HG03045 (cell line): ENCODE measurements around the gene HMGCS2.
"Not testable (repeated sequence)": the region's sequence is repeated elsewhere in the genome, so short reads cannot be mapped to it uniquely, and the experiment has no call there.

Experiments
- ATAC-seq: cut with Tn5 transposase; IDR thresholded peaks from one replicate; pipeline ENCODE4 v1.9.1; 2021; ENCODE audit warnings: mild to moderate bottlenecking, moderate library complexity; ENCODE audit not compliant: unreplicated experiment

The HMGCS2 gene

GRCh38 chr1:119732465-119733168 is 36.1 kb downstream of the HMGCS2 start:
- ATAC-seq, result no peak

- no peak for ATAC-seq
Measured at GRCh38 chr1:119731741-119732430, 36.8 kb downstream of the HMGCS2 start.

GRCh38 chr1:119731060-119731459 is 37.6 kb downstream of the HMGCS2 start:
- no peak for ATAC-seq

- no peak for ATAC-seq
Measured at GRCh38 chr1:119729044-119729443, 39.7 kb downstream of the HMGCS2 start.

GRCh38 chr1:119727991-119728390 is 40.7 kb downstream of the HMGCS2 start:
- ATAC-seq, result no peak

- ATAC-seq, result no peak
Measured at GRCh38 chr1:119725626-119726025, 43.1 kb downstream of the HMGCS2 start.

- no peak for ATAC-seq
Measured at GRCh38 chr1:119724611-119725218, 44.0 kb downstream of the HMGCS2 start.

- no peak for ATAC-seq
Measured at GRCh38 chr1:119721896-119722295, 46.8 kb downstream of the HMGCS2 start.

GRCh38 chr1:119720866-119721440 is 47.8 kb downstream of the HMGCS2 start:
- ATAC-seq, result no peak

GRCh38 chr1:119718972-119719371 is 49.7 kb downstream of the HMGCS2 start:
- ATAC-seq, result no peak

GRCh38 chr1:119718409-119718808 is 50.3 kb downstream of the HMGCS2 start:
- no peak for ATAC-seq

GRCh38 chr1:119715542-119715941 is 53.2 kb downstream of the HMGCS2 start:
- no peak for ATAC-seq

- no peak for ATAC-seq
Measured at GRCh38 chr1:119714583-119714982, 54.1 kb downstream of the HMGCS2 start.

- no peak for ATAC-seq
Measured at GRCh38 chr1:119713749-119714456, 54.8 kb downstream of the HMGCS2 start.

GRCh38 chr1:119713039-119713748 is 55.5 kb downstream of the HMGCS2 start:
- ATAC-seq, result no peak

- peak; percentile 43 for ATAC-seq
Measured at GRCh38 chr1:119712342-119713038, 56.2 kb downstream of the HMGCS2 start.

GRCh38 chr1:119711804-119712341 is 56.8 kb downstream of the HMGCS2 start, which contains the start of gene PHGDH:
PHGDH (plus strand) TSS chr1:119711934; CDS start chr1:119712023, 89 bp downstream.
- peak; percentile 76 for ATAC-seq

- not testable (repeated sequence) for ATAC-seq
Measured at GRCh38 chr1:119711356-119711803, 57.3 kb downstream of the HMGCS2 start.

- not testable (repeated sequence) for ATAC-seq
Measured at GRCh38 chr1:119706599-119706998, 62.1 kb downstream of the HMGCS2 start.
